K562 (cell line): ENCODE measurements around the gene TMEM38B. TPM values are rescaled to one million over a fixed set of nuclear protein-coding genes. Genes with fewer than 3 reads are reported as not detected.

Experiments used
- ARID2 ChIP-seq: fragments of 450-650 bp; IDR thresholded peaks from 2 replicates; pipeline ENCODE4 v1.6.1; 2017; ENCODE audit warnings: antibody characterized with exemption, mild to moderate bottlenecking
- CHD4 ChIP-seq: fragments of 200-600 bp; sonication (generic); IDR thresholded peaks from 3 replicates; pipeline ENCODE4 v1.6.1; 2012; ENCODE audit warnings: low read depth, mild to moderate bottlenecking, mixed read lengths, low read length, inconsistent platforms; ENCODE audit not compliant: insufficient read depth, insufficient replicate concordance, poor library complexity, severe bottlenecking
- ERF ChIP-seq: fragments of 450-650 bp; formaldehyde crosslinking; IDR thresholded peaks from 2 replicates; pipeline ENCODE4 v1.4.0; 2020; ENCODE audit warnings: mild to moderate bottlenecking, mixed read lengths
- NR3C1 ChIP-seq: sonication (generic); formaldehyde crosslinking; IDR thresholded peaks from 2 replicates; pipeline ENCODE4 v1.8.1; 2022; ENCODE audit warnings: missing genetic modification reagents
- POLR2AphosphoS5 ChIP-seq: IDR thresholded peaks from 2 replicates; pipeline ENCODE4 v1.6.1; 2011; ENCODE audit warnings: mild to moderate bottlenecking, low read depth, low read length, moderate library complexity; ENCODE audit not compliant: control insufficient read depth, insufficient read depth
- SMARCE1 ChIP-seq: fragments of 450-650 bp; IDR thresholded peaks from 2 replicates; pipeline ENCODE4 v1.7.1; 2016; ENCODE audit warnings: mild to moderate bottlenecking
- SOX6 ChIP-seq: fragments of 450-650 bp; IDR thresholded peaks from 2 replicates; pipeline ENCODE4 v1.6.1; 2014; ENCODE audit warnings: mild to moderate bottlenecking
- TFAM ChIP-seq: fragments of 250-450 bp; sonication (Bioruptor Pico); conservative IDR thresholded peaks from 2 replicates; pipeline ENCODE4 v1.5.0; 2021; ENCODE audit warnings: mild to moderate bottlenecking, moderate library complexity
- ZNF778 ChIP-seq: fragments of 450-650 bp; formaldehyde crosslinking; IDR thresholded peaks from 2 replicates; pipeline ENCODE4 v1.4.0; 2020; ENCODE audit warnings: mild to moderate bottlenecking, moderate library complexity
- polyA plus RNA-seq, 8 experiments: library from polyadenylated mRNA; depleted of rRNA in 4 of 8; stranded (reverse) in 5 of 8; unstranded in 3 of 8; fragments of >200 nt; fragmentation: Nextera tagmentation in 2 of 8; fragmentation: Illumina TruSeq in 1 of 8; extraction: Ambion mirVana in 2 of 8; extraction: Trizol in 1 of 8; gene quantifications; 2 replicates each; pipeline versions ENCODE4 v1.2.1 to v1.2.3, GENCODE V29; 2011 to 2014; ENCODE audit warnings: inconsistent platforms in 1 of 8, missing spikeins in 1 of 8
- total RNA-seq, 7 experiments: library from RNA; depleted of rRNA in 6 of 7; stranded (reverse); fragments of >200 nt in 6 of 7; fragmentation: Illumina TruSeq in 2 of 7; extraction: Trizol in 2 of 7; gene quantifications; 2 replicates each; pipeline versions ENCODE4 v1.2.1 to v1.2.3, GENCODE V29; 2011 to 2021; ENCODE audit warnings: low replicate concordance in 1 of 7
- TF ChIP-seq, protein P1 (sequence below): fragments of 250-450 bp; sonication (Bioruptor Pico); IDR thresholded peaks from 2 replicates; pipeline ENCODE4 v1.8.0; 2022; ENCODE audit warnings: inconsistent platforms
- TF ChIP-seq, protein P2 (sequence below), 2 experiments: IDR thresholded peaks; 2 replicates each; pipeline ENCODE4 v1.6.1; 2011; ENCODE audit warnings: borderline replicate concordance in 1 of 2, control low read depth in 1 of 2, low read depth in 1 of 2, low read length in 1 of 2, mild to moderate bottlenecking in 1 of 2, mixed read lengths in 1 of 2, moderate library complexity in 1 of 2; ENCODE audit not compliant: insufficient read depth in 1 of 2, insufficient read length in 1 of 2, poor library complexity in 1 of 2, severe bottlenecking in 1 of 2; ENCODE audit errors: extremely low read depth in 1 of 2
- TF ChIP-seq, protein P3 (sequence below): fragments of 450-650 bp; formaldehyde crosslinking; IDR thresholded peaks from 2 replicates; pipeline ENCODE4 v1.4.0; 2020; ENCODE audit warnings: mild to moderate bottlenecking, moderate library complexity
- TF ChIP-seq, protein P4 (sequence below): fragments of 450-650 bp; formaldehyde crosslinking; conservative IDR thresholded peaks from 2 replicates; pipeline ENCODE4 v1.4.0; 2022; ENCODE audit warnings: mild to moderate bottlenecking, missing genetic modification characterization
- TF ChIP-seq, protein P5 (sequence below), 2 experiments: IDR thresholded peaks; 2 replicates each; pipeline ENCODE4 v1.6.1; 2012; ENCODE audit warnings: improper control_type of control experiment in 2 of 2, low read depth in 2 of 2, low read length in 2 of 2, borderline replicate concordance in 1 of 2
- TF ChIP-seq, protein P6 (sequence below): conservative IDR thresholded peaks from 2 replicates; pipeline ENCODE4 v1.6.1; 2011; ENCODE audit warnings: low read depth, mild to moderate bottlenecking, low read length; ENCODE audit not compliant: control insufficient read depth

Gene TMEM38B
- total and polyA plus RNA-seq, 9 of the 15 experiments (the other 6 are each of a cell fraction or from before 2014, with no cell fraction given) = 26.0 to 57.5 (median 38.5) TPM

DNA sequence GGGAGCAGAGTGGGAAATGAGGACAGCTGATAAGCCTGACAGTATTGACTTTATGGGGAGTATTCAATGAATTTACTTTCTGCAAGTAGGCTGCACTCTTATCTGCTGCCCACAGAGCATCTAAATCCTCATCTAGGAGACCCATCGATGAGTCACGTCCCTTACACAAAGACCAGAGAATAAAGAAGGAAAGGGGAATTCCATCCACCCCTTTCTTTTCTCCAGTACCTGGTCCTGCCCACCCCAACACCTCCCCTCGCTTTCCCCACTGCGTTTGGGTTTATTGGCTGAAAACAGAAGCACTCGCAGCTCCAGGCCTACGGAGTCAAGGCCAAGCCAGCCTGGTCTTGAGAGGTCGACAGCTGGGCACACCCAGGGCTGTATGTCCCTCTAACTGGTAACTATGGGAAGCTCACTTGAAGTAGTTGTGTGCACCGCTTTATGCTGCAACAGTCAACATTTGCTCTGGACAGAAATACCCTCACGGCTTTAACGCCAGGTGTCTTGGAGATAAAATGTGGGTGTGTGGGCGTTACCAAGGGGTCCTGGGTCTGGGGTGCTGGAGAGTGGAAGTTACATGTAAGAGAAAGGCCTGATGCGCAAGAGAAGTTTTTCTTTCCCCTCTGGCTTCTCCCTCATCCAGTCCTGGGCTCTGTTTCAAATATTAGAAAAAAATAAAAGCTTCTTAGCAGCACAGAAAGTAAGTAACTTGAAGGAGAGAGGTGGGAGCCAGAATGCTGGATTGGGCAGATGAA is 46.6 kb upstream of the TMEM38B start (continued):
- peak; percentile 88; the same call in 1 of the 2 replicates for TF ChIP-seq POLR2AphosphoS5
- TF ChIP-seq NR3C1 (CRISPR knock-in tag) = no peak
- TF ChIP-seq, protein P1, sequence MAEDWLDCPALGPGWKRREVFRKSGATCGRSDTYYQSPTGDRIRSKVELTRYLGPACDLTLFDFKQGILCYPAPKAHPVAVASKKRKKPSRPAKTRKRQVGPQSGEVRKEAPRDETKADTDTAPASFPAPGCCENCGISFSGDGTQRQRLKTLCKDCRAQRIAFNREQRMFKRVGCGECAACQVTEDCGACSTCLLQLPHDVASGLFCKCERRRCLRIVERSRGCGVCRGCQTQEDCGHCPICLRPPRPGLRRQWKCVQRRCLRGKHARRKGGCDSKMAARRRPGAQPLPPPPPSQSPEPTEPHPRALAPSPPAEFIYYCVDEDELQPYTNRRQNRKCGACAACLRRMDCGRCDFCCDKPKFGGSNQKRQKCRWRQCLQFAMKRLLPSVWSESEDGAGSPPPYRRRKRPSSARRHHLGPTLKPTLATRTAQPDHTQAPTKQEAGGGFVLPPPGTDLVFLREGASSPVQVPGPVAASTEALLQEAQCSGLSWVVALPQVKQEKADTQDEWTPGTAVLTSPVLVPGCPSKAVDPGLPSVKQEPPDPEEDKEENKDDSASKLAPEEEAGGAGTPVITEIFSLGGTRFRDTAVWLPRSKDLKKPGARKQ = no peak
- TF ChIP-seq, protein P2, sequence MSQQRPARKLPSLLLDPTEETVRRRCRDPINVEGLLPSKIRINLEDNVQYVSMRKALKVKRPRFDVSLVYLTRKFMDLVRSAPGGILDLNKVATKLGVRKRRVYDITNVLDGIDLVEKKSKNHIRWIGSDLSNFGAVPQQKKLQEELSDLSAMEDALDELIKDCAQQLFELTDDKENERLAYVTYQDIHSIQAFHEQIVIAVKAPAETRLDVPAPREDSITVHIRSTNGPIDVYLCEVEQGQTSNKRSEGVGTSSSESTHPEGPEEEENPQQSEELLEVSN (IDR thresholded peaks at IDR 0.05; ENCODE audit: borderline replicate concordance in 1 of 2, extremely low read depth in 1 of 2, insufficient read depth in 1 of 2, insufficient read length in 1 of 2, low read depth in 1 of 2, low read length in 1 of 2, poor library complexity in 1 of 2, severe bottlenecking in 1 of 2) = no peak
- TF ChIP-seq ARID2 = no peak
- TF ChIP-seq, protein P3, sequence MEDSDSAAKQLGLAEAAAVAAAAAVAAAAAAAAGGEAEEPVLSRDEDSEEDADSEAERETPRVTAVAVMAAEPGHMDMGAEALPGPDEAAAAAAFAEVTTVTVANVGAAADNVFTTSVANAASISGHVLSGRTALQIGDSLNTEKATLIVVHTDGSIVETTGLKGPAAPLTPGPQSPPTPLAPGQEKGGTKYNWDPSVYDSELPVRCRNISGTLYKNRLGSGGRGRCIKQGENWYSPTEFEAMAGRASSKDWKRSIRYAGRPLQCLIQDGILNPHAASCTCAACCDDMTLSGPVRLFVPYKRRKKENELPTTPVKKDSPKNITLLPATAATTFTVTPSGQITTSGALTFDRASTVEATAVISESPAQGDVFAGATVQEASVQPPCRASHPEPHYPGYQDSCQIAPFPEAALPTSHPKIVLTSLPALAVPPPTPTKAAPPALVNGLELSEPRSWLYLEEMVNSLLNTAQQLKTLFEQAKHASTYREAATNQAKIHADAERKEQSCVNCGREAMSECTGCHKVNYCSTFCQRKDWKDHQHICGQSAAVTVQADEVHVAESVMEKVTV = no peak
- TF ChIP-seq TFAM (CRISPR knock-in tag) = no peak
- TF ChIP-seq, protein P4, sequence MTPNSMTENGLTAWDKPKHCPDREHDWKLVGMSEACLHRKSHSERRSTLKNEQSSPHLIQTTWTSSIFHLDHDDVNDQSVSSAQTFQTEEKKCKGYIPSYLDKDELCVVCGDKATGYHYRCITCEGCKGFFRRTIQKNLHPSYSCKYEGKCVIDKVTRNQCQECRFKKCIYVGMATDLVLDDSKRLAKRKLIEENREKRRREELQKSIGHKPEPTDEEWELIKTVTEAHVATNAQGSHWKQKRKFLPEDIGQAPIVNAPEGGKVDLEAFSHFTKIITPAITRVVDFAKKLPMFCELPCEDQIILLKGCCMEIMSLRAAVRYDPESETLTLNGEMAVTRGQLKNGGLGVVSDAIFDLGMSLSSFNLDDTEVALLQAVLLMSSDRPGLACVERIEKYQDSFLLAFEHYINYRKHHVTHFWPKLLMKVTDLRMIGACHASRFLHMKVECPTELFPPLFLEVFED (CRISPR knock-in tag) = no peak
- TF ChIP-seq, protein P5, sequence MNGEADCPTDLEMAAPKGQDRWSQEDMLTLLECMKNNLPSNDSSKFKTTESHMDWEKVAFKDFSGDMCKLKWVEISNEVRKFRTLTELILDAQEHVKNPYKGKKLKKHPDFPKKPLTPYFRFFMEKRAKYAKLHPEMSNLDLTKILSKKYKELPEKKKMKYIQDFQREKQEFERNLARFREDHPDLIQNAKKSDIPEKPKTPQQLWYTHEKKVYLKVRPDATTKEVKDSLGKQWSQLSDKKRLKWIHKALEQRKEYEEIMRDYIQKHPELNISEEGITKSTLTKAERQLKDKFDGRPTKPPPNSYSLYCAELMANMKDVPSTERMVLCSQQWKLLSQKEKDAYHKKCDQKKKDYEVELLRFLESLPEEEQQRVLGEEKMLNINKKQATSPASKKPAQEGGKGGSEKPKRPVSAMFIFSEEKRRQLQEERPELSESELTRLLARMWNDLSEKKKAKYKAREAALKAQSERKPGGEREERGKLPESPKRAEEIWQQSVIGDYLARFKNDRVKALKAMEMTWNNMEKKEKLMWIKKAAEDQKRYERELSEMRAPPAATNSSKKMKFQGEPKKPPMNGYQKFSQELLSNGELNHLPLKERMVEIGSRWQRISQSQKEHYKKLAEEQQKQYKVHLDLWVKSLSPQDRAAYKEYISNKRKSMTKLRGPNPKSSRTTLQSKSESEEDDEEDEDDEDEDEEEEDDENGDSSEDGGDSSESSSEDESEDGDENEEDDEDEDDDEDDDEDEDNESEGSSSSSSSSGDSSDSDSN (IDR thresholded peaks at IDR 0.05; ENCODE audit: borderline replicate concordance in 1 of 2, low read depth in 2 of 2, low read length in 2 of 2) = 0 out of 4 replicates have a peak, but pooled peaks of 1 of the 2 experiments have one; percentile 5
- TF ChIP-seq SMARCE1 = peak; percentile 100
- peak; percentile 97 for TF ChIP-seq SOX6
- TF ChIP-seq, protein P6, sequence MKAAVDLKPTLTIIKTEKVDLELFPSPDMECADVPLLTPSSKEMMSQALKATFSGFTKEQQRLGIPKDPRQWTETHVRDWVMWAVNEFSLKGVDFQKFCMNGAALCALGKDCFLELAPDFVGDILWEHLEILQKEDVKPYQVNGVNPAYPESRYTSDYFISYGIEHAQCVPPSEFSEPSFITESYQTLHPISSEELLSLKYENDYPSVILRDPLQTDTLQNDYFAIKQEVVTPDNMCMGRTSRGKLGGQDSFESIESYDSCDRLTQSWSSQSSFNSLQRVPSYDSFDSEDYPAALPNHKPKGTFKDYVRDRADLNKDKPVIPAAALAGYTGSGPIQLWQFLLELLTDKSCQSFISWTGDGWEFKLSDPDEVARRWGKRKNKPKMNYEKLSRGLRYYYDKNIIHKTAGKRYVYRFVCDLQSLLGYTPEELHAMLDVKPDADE = no peak
- no peak for TF ChIP-seq ZNF778 (CRISPR knock-in tag)
- no peak for TF ChIP-seq ERF (CRISPR knock-in tag)
- no peak for TF ChIP-seq CHD4
